Measurements from ENCODE around the gene SKP2. TPM values are rescaled to one million over a fixed set of nuclear protein-coding genes. Genes with fewer than 3 reads are reported as not detected.

Gene SKP2
- polyA plus RNA-seq, 4 donors, result 1.4 to 73.0 (median 7.9) TPM

- Histone ChIP-seq H3K27ac (ENCODE audit: low read depth in 1 of 3, low read length in 2 of 3) (peak overlapping the region in 1 of 3 donors; percentile 73), H3K27me3 (ENCODE audit: control insufficient read depth in 3 of 3, insufficient read depth in 3 of 3, low read length in 3 of 3) (no peaks in the 10 kb centered on the region), H3K4me1 (ENCODE audit: control insufficient read depth in 3 of 3, insufficient read depth in 2 of 3, low read depth in 1 of 3, low read length in 2 of 3) (peaks cover 2 to 45% (median 8%) of the 10 kb centered on the region in 3 donors), H3K4me3 (ENCODE audit: low read depth in 1 of 3, low read length in 3 of 3) (peak overlapping the region; percentile 74 to 84 (median 77)), H3K36me3 (ENCODE audit: control insufficient read depth in 3 of 3, insufficient read depth in 2 of 3, low read depth in 1 of 3, low read length in 3 of 3) (peaks cover 0 to 16% (median 4%) of the 10 kb centered on the region in 3 donors), H3K9me3 (ENCODE audit: control insufficient read depth in 2 of 2, insufficient read depth in 1 of 2, low read depth in 1 of 2, low read length in 1 of 2) (peaks cover 0 to 9% of the 10 kb centered on the region in 2 donors)
- 3 to 5% (median 4%) methylated on average over 24 of the region's 24 CpGs for WGBS, 3 donors
- DNase-seq (peak; percentile 14 to 46), FAIRE-seq (no peak)
Measured at GRCh38 chr5:36152324-36153297, 700 bp downstream of the SKP2 start.

- Histone ChIP-seq H3K4me3 (ENCODE audit: low read depth in 1 of 3, low read length in 3 of 3) (peak overlapping the region in 1 of 3 donors; percentile 77), H3K27ac (ENCODE audit: low read depth in 1 of 3, low read length in 2 of 3) (peak overlapping the region in 1 of 3 donors; percentile 73), H3K4me1 (ENCODE audit: control insufficient read depth in 3 of 3, insufficient read depth in 2 of 3, low read depth in 1 of 3, low read length in 2 of 3) (peaks cover 2 to 51% (median 8%) of the 10 kb centered on the region in 3 donors), H3K9me3 (ENCODE audit: control insufficient read depth in 2 of 2, insufficient read depth in 1 of 2, low read depth in 1 of 2, low read length in 1 of 2) (peaks cover 0 to 9% of the 10 kb centered on the region in 2 donors), H3K36me3 (ENCODE audit: control insufficient read depth in 3 of 3, insufficient read depth in 2 of 3, low read depth in 1 of 3, low read length in 3 of 3) (peaks cover 0 to 16% (median 4%) of the 10 kb centered on the region in 3 donors), H3K27me3 (ENCODE audit: control insufficient read depth in 3 of 3, insufficient read depth in 3 of 3, low read length in 3 of 3) (no peaks in the 10 kb centered on the region)
- no peak for FAIRE-seq
- 71 to 79% (median 73%) methylated on average over 7 of the region's 7 CpGs for WGBS, 3 donors
- no peak for DNase-seq
Measured at GRCh38 chr5:36153298-36153677, 1.4 kb downstream of the SKP2 start.

- no peaks in the 10 kb centered on the region for H3K27me3 ChIP-seq (ENCODE audit: control insufficient read depth in 3 of 3, insufficient read depth in 3 of 3, low read length in 3 of 3)
- H3K9me3 ChIP-seq (ENCODE audit: control insufficient read depth in 2 of 2, insufficient read depth in 1 of 2, low read depth in 1 of 2, low read length in 1 of 2), result peaks cover 0 to 9% of the 10 kb centered on the region in 2 donors
- peak overlapping the region in 1 of 3 donors; percentile 77 for H3K4me3 ChIP-seq (ENCODE audit: low read depth in 1 of 3, low read length in 3 of 3)
- H3K4me1 ChIP-seq (ENCODE audit: control insufficient read depth in 3 of 3, insufficient read depth in 2 of 3, low read depth in 1 of 3, low read length in 2 of 3), result peaks cover 2 to 55% (median 8%) of the 10 kb centered on the region in 3 donors
- FAIRE-seq (no peak), DNase-seq (peak in 1 of 2 donors; percentile 61)
- WGBS, 3 donors, result 66 to 85% (median 80%) methylated on average over 4 of the region's 4 CpGs
- peaks cover 0 to 16% (median 4%) of the 10 kb centered on the region in 3 donors for H3K36me3 ChIP-seq (ENCODE audit: control insufficient read depth in 3 of 3, insufficient read depth in 2 of 3, low read depth in 1 of 3, low read length in 3 of 3)
- peak overlapping the region in 1 of 3 donors; percentile 73 for H3K27ac ChIP-seq (ENCODE audit: low read depth in 1 of 3, low read length in 2 of 3)
Measured at GRCh38 chr5:36153726-36154125, 1.8 kb downstream of the SKP2 start.

- Histone ChIP-seq H3K4me1 (ENCODE audit: control insufficient read depth in 3 of 3, insufficient read depth in 2 of 3, low read depth in 1 of 3, low read length in 2 of 3) (peaks cover 2 to 63% (median 8%) of the 10 kb centered on the region in 3 donors), H3K4me3 (ENCODE audit: low read depth in 1 of 3, low read length in 3 of 3) (no peak overlapping the region), H3K27me3 (ENCODE audit: control insufficient read depth in 3 of 3, insufficient read depth in 3 of 3, low read length in 3 of 3) (no peaks in the 10 kb centered on the region), H3K36me3 (ENCODE audit: control insufficient read depth in 3 of 3, insufficient read depth in 2 of 3, low read depth in 1 of 3, low read length in 3 of 3) (peaks cover 0 to 19% (median 4%) of the 10 kb centered on the region in 3 donors), H3K27ac (ENCODE audit: low read depth in 1 of 3, low read length in 2 of 3) (peak overlapping the region in 1 of 3 donors; percentile 69), H3K9me3 (ENCODE audit: control insufficient read depth in 2 of 2, insufficient read depth in 1 of 2, low read depth in 1 of 2, low read length in 1 of 2) (peaks cover 0 to 9% of the 10 kb centered on the region in 2 donors)
- FAIRE-seq (no peak), DNase-seq (no peak)
- WGBS, 3 donors, result 90 to 97% (median 95%) methylated on average over 7 of the region's 7 CpGs
Measured at GRCh38 chr5:36155291-36155690, 3.4 kb downstream of the SKP2 start.

GRCh38 chr5:36156121-36156601 is 4.2 kb downstream of the SKP2 start:
- peak overlapping the region in 1 of 3 donors; percentile 69 for H3K27ac ChIP-seq (ENCODE audit: low read depth in 1 of 3, low read length in 2 of 3)
- WGBS, 3 donors, result 47 to 67% (median 62%) methylated on average over 4 of the region's 4 CpGs
- FAIRE-seq (no peak), DNase-seq (peak; percentile 6 to 55)
- H3K9me3 ChIP-seq (ENCODE audit: control insufficient read depth in 2 of 2, insufficient read depth in 1 of 2, low read depth in 1 of 2, low read length in 1 of 2), result peaks cover 0 to 9% of the 10 kb centered on the region in 2 donors
- H3K4me3 ChIP-seq (ENCODE audit: low read depth in 1 of 3, low read length in 3 of 3), result no peak overlapping the region
- peaks cover 0 to 24% (median 4%) of the 10 kb centered on the region in 3 donors for H3K36me3 ChIP-seq (ENCODE audit: control insufficient read depth in 3 of 3, insufficient read depth in 2 of 3, low read depth in 1 of 3, low read length in 3 of 3)
- peaks cover 4 to 69% (median 7%) of the 10 kb centered on the region in 3 donors for H3K4me1 ChIP-seq (ENCODE audit: control insufficient read depth in 3 of 3, insufficient read depth in 2 of 3, low read depth in 1 of 3, low read length in 2 of 3)
- H3K27me3 ChIP-seq (ENCODE audit: control insufficient read depth in 3 of 3, insufficient read depth in 3 of 3, low read length in 3 of 3), result no peaks in the 10 kb centered on the region

GRCh38 chr5:36156619-36157018 is 4.7 kb downstream of the SKP2 start:
- Histone ChIP-seq H3K27me3 (ENCODE audit: control insufficient read depth in 3 of 3, insufficient read depth in 3 of 3, low read length in 3 of 3) (no peaks in the 10 kb centered on the region), H3K36me3 (ENCODE audit: control insufficient read depth in 3 of 3, insufficient read depth in 2 of 3, low read depth in 1 of 3, low read length in 3 of 3) (peaks cover 0 to 24% (median 4%) of the 10 kb centered on the region in 3 donors), H3K4me1 (ENCODE audit: control insufficient read depth in 3 of 3, insufficient read depth in 2 of 3, low read depth in 1 of 3, low read length in 2 of 3) (peaks cover 4 to 70% (median 7%) of the 10 kb centered on the region in 3 donors), H3K27ac (ENCODE audit: low read depth in 1 of 3, low read length in 2 of 3) (peak overlapping the region in 1 of 3 donors; percentile 69), H3K4me3 (ENCODE audit: low read depth in 1 of 3, low read length in 3 of 3) (no peak overlapping the region), H3K9me3 (ENCODE audit: control insufficient read depth in 2 of 2, insufficient read depth in 1 of 2, low read depth in 1 of 2, low read length in 1 of 2) (peaks cover 0 to 9% of the 10 kb centered on the region in 2 donors)
- DNase-seq (no peak), FAIRE-seq (no peak)
- 68 to 89% (median 83%) methylated on average over 1 of the region's 1 CpG for WGBS, 3 donors

GRCh38 chr5:36158144-36158543 is 6.2 kb downstream of the SKP2 start:
- no peak overlapping the region for H3K4me3 ChIP-seq (ENCODE audit: low read depth in 1 of 3, low read length in 3 of 3)
- 69 to 89% (median 80%) methylated on average over 2 of the region's 2 CpGs for whole genome bisulfite sequencing, 3 donors
- peaks cover 2 to 32% (median 5%) of the 10 kb centered on the region in 3 donors for H3K36me3 ChIP-seq (ENCODE audit: control insufficient read depth in 3 of 3, insufficient read depth in 2 of 3, low read depth in 1 of 3, low read length in 3 of 3)
- DNase-seq (peak in 1 of 2 donors; percentile 31), FAIRE-seq (no peak)
- H3K4me1 ChIP-seq (ENCODE audit: control insufficient read depth in 3 of 3, insufficient read depth in 2 of 3, low read depth in 1 of 3, low read length in 2 of 3), result peaks cover 4 to 78% (median 7%) of the 10 kb centered on the region in 3 donors
- H3K27me3 ChIP-seq (ENCODE audit: control insufficient read depth in 3 of 3, insufficient read depth in 3 of 3, low read length in 3 of 3), result no peaks in the 10 kb centered on the region
- peaks cover 0 to 9% of the 10 kb centered on the region in 2 donors for H3K9me3 ChIP-seq (ENCODE audit: control insufficient read depth in 2 of 2, insufficient read depth in 1 of 2, low read depth in 1 of 2, low read length in 1 of 2)
- peak overlapping the region in 1 of 3 donors; percentile 55 for H3K27ac ChIP-seq (ENCODE audit: low read depth in 1 of 3, low read length in 2 of 3)

- H3K4me3 ChIP-seq (ENCODE audit: low read depth in 1 of 3, low read length in 3 of 3), result no peak overlapping the region
- peak overlapping the region in 2 of 3 donors; percentile 17 to 82 for H3K27ac ChIP-seq (ENCODE audit: low read depth in 1 of 3, low read length in 2 of 3)
- WGBS, 3 donors, result 37 to 68% (median 47%) methylated on average over 3 of the region's 3 CpGs
- no peaks in the 10 kb centered on the region for H3K9me3 ChIP-seq (ENCODE audit: control insufficient read depth in 2 of 2, insufficient read depth in 1 of 2, low read depth in 1 of 2, low read length in 1 of 2)
- H3K27me3 ChIP-seq (ENCODE audit: control insufficient read depth in 3 of 3, insufficient read depth in 3 of 3, low read length in 3 of 3), result no peaks in the 10 kb centered on the region
- H3K36me3 ChIP-seq (ENCODE audit: control insufficient read depth in 3 of 3, insufficient read depth in 2 of 3, low read depth in 1 of 3, low read length in 3 of 3), result peaks cover 2 to 31% (median 4%) of the 10 kb centered on the region in 3 donors
- no peak for FAIRE-seq
- DNase-seq, result peak; percentile 35 to 36
- H3K4me1 ChIP-seq (ENCODE audit: control insufficient read depth in 3 of 3, insufficient read depth in 2 of 3, low read depth in 1 of 3, low read length in 2 of 3), result peaks cover 2 to 55% (median 3%) of the 10 kb centered on the region in 3 donors
Measured at GRCh38 chr5:36160617-36161016, 8.7 kb downstream of the SKP2 start.

All from small intestine (tissue), 7 donors.